Measurements from ENCODE around the gene TBX2.

DNA sequence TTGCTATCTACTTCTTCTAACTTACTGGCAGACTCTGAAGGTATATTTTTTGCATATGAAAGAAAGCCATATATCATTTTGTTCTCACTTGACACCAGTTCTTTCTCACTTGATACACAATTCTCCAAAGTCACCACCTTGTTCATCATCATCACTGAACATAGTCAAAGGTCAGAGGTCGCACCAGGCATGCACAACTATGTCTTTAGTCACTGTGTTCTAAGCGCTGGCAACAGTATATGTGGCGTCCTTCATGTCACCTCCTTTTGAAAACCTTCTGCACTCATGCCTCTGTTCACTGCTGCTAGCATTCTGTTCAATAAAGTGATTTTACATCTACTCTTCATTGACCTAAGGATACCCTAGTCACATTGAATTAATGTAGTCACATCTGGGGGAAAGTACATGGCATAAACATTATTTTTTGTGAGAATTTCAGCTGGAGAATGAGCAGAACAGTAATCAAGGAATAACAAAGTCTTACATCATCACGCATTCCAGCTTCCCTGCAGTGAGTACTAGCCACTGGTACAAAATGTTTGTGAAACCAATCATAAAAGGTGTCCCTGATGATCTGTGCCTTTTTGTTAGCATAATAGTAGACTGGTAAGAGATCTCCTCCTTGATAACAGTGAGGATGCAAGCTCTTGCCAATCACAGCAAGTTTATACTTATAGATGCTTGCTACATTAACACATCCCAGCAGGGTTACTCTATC lies 32.1 kb downstream of the TBX2 start:
- TF ChIP-seq PTBP1 (IDR thresholded peaks at IDR 0.05; ENCODE audit: low read depth, low read length, poor library complexity, severe bottlenecking) (no peak), RAD21 (CRISPR knock-in tag; IDR thresholded peaks at IDR 0.05) (no peak), ZNF354B (CRISPR knock-in tag; IDR thresholded peaks at IDR 0.05) (no peak), ZFP36 (IDR thresholded peaks at IDR 0.05; ENCODE audit: borderline replicate concordance, low read depth, low read length, partially characterized antibody) (no peak)
- TF ChIP-seq, protein P1, sequence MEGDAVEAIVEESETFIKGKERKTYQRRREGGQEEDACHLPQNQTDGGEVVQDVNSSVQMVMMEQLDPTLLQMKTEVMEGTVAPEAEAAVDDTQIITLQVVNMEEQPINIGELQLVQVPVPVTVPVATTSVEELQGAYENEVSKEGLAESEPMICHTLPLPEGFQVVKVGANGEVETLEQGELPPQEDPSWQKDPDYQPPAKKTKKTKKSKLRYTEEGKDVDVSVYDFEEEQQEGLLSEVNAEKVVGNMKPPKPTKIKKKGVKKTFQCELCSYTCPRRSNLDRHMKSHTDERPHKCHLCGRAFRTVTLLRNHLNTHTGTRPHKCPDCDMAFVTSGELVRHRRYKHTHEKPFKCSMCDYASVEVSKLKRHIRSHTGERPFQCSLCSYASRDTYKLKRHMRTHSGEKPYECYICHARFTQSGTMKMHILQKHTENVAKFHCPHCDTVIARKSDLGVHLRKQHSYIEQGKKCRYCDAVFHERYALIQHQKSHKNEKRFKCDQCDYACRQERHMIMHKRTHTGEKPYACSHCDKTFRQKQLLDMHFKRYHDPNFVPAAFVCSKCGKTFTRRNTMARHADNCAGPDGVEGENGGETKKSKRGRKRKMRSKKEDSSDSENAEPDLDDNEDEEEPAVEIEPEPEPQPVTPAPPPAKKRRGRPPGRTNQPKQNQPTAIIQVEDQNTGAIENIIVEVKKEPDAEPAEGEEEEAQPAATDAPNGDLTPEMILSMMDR (CRISPR knock-in tag; IDR thresholded peaks at IDR 0.05) = no peak
